ENCODE measurements around the gene TSC2. TPM values are rescaled to one million over a fixed set of nuclear protein-coding genes. Genes with fewer than 3 reads are reported as not detected.
A peak's percentile ranks its signal among the peaks of the same experiment; 100 is the strongest.
"Not testable (repeated sequence)": the region's sequence is repeated elsewhere in the genome, so short reads cannot be mapped to it uniquely, and the experiment has no call there.

TSC2 gene
- total and polyA plus RNA-seq, 2 experiments from 2014 or later = 41.8 to 78.7 TPM

- 2% methylated on average over 43 of the region's 81 CpGs for WGBS (ENCODE audit: low lambda C conversion rate, missing lambda C conversion rate)
- not testable (repeated sequence) for H4K20me1 ChIP-seq (ENCODE audit: insufficient read depth, poor library complexity, severe bottlenecking); H3K27me3 ChIP-seq; H3K9me3 ChIP-seq (ENCODE audit: low read depth); H3K36me3 ChIP-seq (replicated peaks; ENCODE audit: insufficient read depth, low read depth); H3K4me1 ChIP-seq (ENCODE audit: insufficient read depth); H3K9me2 ChIP-seq (replicated peaks; ENCODE audit: insufficient read depth)
- peak within 1 kb of the TSS; percentile 73 for H3K4me2 ChIP-seq
- H2AFZ ChIP-seq = peak within 1 kb of the TSS; percentile 51
- peaks cover 21% of the 10 kb centered on the region for H3K79me2 ChIP-seq
- H3K27ac ChIP-seq = peak within 1 kb of the TSS; percentile 62
- H3K4me3 ChIP-seq = peak within 1 kb of the TSS; percentile 52
- peak; percentile 94 for DNase-seq (ENCODE audit: low spot score)
These were observed 88.1 kb downstream of the TSC2 start, which contains the start of gene PKD1 for GRCh38 chr16:2135770-2136490. TSS of gene PKD1 (minus strand) at chr16:2135898. CDS start at chr16:2135689, 209 bp downstream.

MicroRNAs within 50 kb of the gene (microRNA counts, 767-probe panel; counts per million panel counts)
- microRNA hsa-miR-1225-3p (not detected), microRNA hsa-miR-1225-5p (not detected), microRNA hsa-miR-3180 (not detected), microRNA hsa-miR-4516 (9,582 counts per million, percentile 76 among the panel's probes with 10 or more counts)

Small RNA genes lying within 50 kb of the gene (microRNA-seq; reads per million reads assigned to microRNA genes)
- not detected for gene MIR1225
- not detected for gene MIR3180-5
- gene MIR4516 = not detected
- not detected for gene MIR6511B1

Small RNA genes lying within 50 kb of the gene (small RNA-seq; reads per million reads assigned to genes)
- gene MIR1225 (not detected), gene MIR3180-5 (not detected), gene MIR4516 (not detected), gene RF00019 (not detected), gene RN7SL219P (not detected)

Other genes starting within 250 kb of the TSC2 start
- 55.6 and 69.3 TPM in 2 replicates for gene HAGH, start 221.2 kb upstream of the TSC2 start, total RNA-seq
- gene HAGH, start 221.2 kb upstream of the TSC2 start, polyA plus RNA-seq = 91.7 and 113 TPM in 2 replicates
- 80.6 and 101 TPM in 2 replicates for gene FAHD1, start 220.8 kb upstream of the TSC2 start, total RNA-seq
- gene FAHD1, start 220.8 kb upstream of the TSC2 start, polyA plus RNA-seq = 59.4 and 76.6 TPM in 2 replicates
- gene MEIOB, start 175.8 kb upstream of the TSC2 start, total RNA-seq = 0.60 TPM in 1 of 2 replicates, not detected in the other
- 0.28 TPM in 1 of 2 replicates, not detected in the other for gene MEIOB, start 175.8 kb upstream of the TSC2 start, polyA plus RNA-seq
- not detected in 2 replicates for gene HS3ST6, start 129.6 kb upstream of the TSC2 start, total RNA-seq
- gene HS3ST6, start 129.6 kb upstream of the TSC2 start, polyA plus RNA-seq = 0.41 and 0.63 TPM in 2 replicates
- 31.3 and 43.4 TPM in 2 replicates for gene MSRB1, start 104.8 kb upstream of the TSC2 start, total RNA-seq
- gene MSRB1, start 104.8 kb upstream of the TSC2 start, polyA plus RNA-seq = 48.7 and 62.4 TPM in 2 replicates
- gene RPL3L, start 93.3 kb upstream of the TSC2 start, total RNA-seq = not detected in 2 replicates
- 0.08 TPM in 1 of 2 replicates, not detected in the other for gene RPL3L, start 93.3 kb upstream of the TSC2 start, polyA plus RNA-seq
- gene NDUFB10, start 88.4 kb upstream of the TSC2 start, total RNA-seq = 162 and 234 TPM in 2 replicates
- gene NDUFB10, start 88.4 kb upstream of the TSC2 start, polyA plus RNA-seq = 244 and 251 TPM in 2 replicates
- 1,991 and 2,285 TPM in 2 replicates for gene RPS2, start 83.2 kb upstream of the TSC2 start, total RNA-seq
- gene RPS2, start 83.2 kb upstream of the TSC2 start, polyA plus RNA-seq = 1,449 and 1,663 TPM in 2 replicates
- gene RNF151, start 81.1 kb upstream of the TSC2 start, total RNA-seq = not detected in 2 replicates
- not detected in 2 replicates for gene RNF151, start 81.1 kb upstream of the TSC2 start, polyA plus RNA-seq
- gene TBL3, start 75.9 kb upstream of the TSC2 start, total RNA-seq = 19.9 and 24.2 TPM in 2 replicates
- 48.5 and 56.3 TPM in 2 replicates for gene TBL3, start 75.9 kb upstream of the TSC2 start, polyA plus RNA-seq
- 2.3 and 5.1 TPM in 2 replicates for gene NOXO1, start 66.5 kb upstream of the TSC2 start, total RNA-seq
- gene NOXO1, start 66.5 kb upstream of the TSC2 start, polyA plus RNA-seq = 5.4 and 6.0 TPM in 2 replicates
- gene GFER, start 63.8 kb upstream of the TSC2 start, total RNA-seq = 34.0 and 34.9 TPM in 2 replicates
- 44.0 and 56.8 TPM in 2 replicates for gene GFER, start 63.8 kb upstream of the TSC2 start, polyA plus RNA-seq
- gene SYNGR3, start 58.0 kb upstream of the TSC2 start, total RNA-seq = 1.4 and 2.2 TPM in 2 replicates
- 1.5 and 2.5 TPM in 2 replicates for gene SYNGR3, start 58.0 kb upstream of the TSC2 start, polyA plus RNA-seq
- 22.8 and 42.6 TPM in 2 replicates for gene ZNF598, start 38.2 kb upstream of the TSC2 start, total RNA-seq
- gene ZNF598, start 38.2 kb upstream of the TSC2 start, polyA plus RNA-seq = 29.5 and 36.8 TPM in 2 replicates
- 2.7 and 4.1 TPM in 2 replicates for gene NPW, start 28.2 kb upstream of the TSC2 start, total RNA-seq
- 45.2 and 57.6 TPM in 2 replicates for gene NPW, start 28.2 kb upstream of the TSC2 start, polyA plus RNA-seq
- gene NHERF2, start 21.1 kb upstream of the TSC2 start, total RNA-seq = 25.9 and 29.6 TPM in 2 replicates
- 37.7 and 43.8 TPM in 2 replicates for gene NHERF2, start 21.1 kb upstream of the TSC2 start, polyA plus RNA-seq
- gene NTHL1, start 151 bp upstream of the TSC2 start, total RNA-seq = 19.6 and 20.2 TPM in 2 replicates
- gene NTHL1, start 151 bp upstream of the TSC2 start, polyA plus RNA-seq = 23.4 and 28.5 TPM in 2 replicates
- gene PKD1, start 87.9 kb downstream of the TSC2 start, total RNA-seq = 40.2 and 60.6 TPM in 2 replicates
- gene PKD1, start 87.9 kb downstream of the TSC2 start, polyA plus RNA-seq = 35.9 and 49.3 TPM in 2 replicates
- gene RAB26, start 100.6 kb downstream of the TSC2 start, total RNA-seq = 4.1 and 8.3 TPM in 2 replicates
- gene RAB26, start 100.6 kb downstream of the TSC2 start, polyA plus RNA-seq = 11.3 and 15.0 TPM in 2 replicates
- 55.1 and 73.4 TPM in 2 replicates for gene TRAF7, start 107.8 kb downstream of the TSC2 start, total RNA-seq
- 30.0 and 37.4 TPM in 2 replicates for gene TRAF7, start 107.8 kb downstream of the TSC2 start, polyA plus RNA-seq
- gene CASKIN1, start 148.6 kb downstream of the TSC2 start, total RNA-seq = 0.47 and 0.80 TPM in 2 replicates
- 1.7 TPM in 2 replicates for gene CASKIN1, start 148.6 kb downstream of the TSC2 start, polyA plus RNA-seq
- 28.3 and 52.4 TPM in 2 replicates for gene MLST8, start 157.5 kb downstream of the TSC2 start, total RNA-seq
- gene MLST8, start 157.5 kb downstream of the TSC2 start, polyA plus RNA-seq = 87.3 and 88.3 TPM in 2 replicates
- 3.3 and 9.9 TPM in 2 replicates for gene BRICD5, start 162.9 kb downstream of the TSC2 start, total RNA-seq
- gene BRICD5, start 162.9 kb downstream of the TSC2 start, polyA plus RNA-seq = 6.2 and 14.8 TPM in 2 replicates
- 20.6 and 24.8 TPM in 2 replicates for gene PGP, start 166.9 kb downstream of the TSC2 start, total RNA-seq
- gene PGP, start 166.9 kb downstream of the TSC2 start, polyA plus RNA-seq = 34.2 and 38.0 TPM in 2 replicates
- 18.1 and 19.7 TPM in 2 replicates for gene E4F1, start 175.6 kb downstream of the TSC2 start, total RNA-seq
- gene E4F1, start 175.6 kb downstream of the TSC2 start, polyA plus RNA-seq = 15.5 and 28.4 TPM in 2 replicates
- gene DNASE1L2, start 188.5 kb downstream of the TSC2 start, total RNA-seq = 0.23 and 0.64 TPM in 2 replicates
- 0.27 and 0.80 TPM in 2 replicates for gene DNASE1L2, start 188.5 kb downstream of the TSC2 start, polyA plus RNA-seq
- gene ECI1, start 203.6 kb downstream of the TSC2 start, total RNA-seq = 59.9 and 71.4 TPM in 2 replicates
- 133 and 156 TPM in 2 replicates for gene ECI1, start 203.6 kb downstream of the TSC2 start, polyA plus RNA-seq
- 107 and 128 TPM in 2 replicates for gene RNPS1, start 220.1 kb downstream of the TSC2 start, total RNA-seq
- 198 and 211 TPM in 2 replicates for gene RNPS1, start 220.1 kb downstream of the TSC2 start, polyA plus RNA-seq

Data from hepatocyte (in vitro differentiated cells).